ENCODE data around the gene TULP4.

TULP4 gene

GRCh38 chr6:158438226-158438625 is 126.0 kb downstream of the TULP4 start:
- ChIA-PET POLR2A (no interaction called here), CTCF (no interaction called here)
- H3K36me3 ChIP-seq (ENCODE audit: control insufficient read depth in 2 of 2, insufficient read depth in 1 of 2, low read length in 2 of 2): peaks cover 0 to 12% of the 10 kb centered on the region in 2 experiments; a peak in 2 of 3 replicates
- TF ChIP-seq, protein P1, sequence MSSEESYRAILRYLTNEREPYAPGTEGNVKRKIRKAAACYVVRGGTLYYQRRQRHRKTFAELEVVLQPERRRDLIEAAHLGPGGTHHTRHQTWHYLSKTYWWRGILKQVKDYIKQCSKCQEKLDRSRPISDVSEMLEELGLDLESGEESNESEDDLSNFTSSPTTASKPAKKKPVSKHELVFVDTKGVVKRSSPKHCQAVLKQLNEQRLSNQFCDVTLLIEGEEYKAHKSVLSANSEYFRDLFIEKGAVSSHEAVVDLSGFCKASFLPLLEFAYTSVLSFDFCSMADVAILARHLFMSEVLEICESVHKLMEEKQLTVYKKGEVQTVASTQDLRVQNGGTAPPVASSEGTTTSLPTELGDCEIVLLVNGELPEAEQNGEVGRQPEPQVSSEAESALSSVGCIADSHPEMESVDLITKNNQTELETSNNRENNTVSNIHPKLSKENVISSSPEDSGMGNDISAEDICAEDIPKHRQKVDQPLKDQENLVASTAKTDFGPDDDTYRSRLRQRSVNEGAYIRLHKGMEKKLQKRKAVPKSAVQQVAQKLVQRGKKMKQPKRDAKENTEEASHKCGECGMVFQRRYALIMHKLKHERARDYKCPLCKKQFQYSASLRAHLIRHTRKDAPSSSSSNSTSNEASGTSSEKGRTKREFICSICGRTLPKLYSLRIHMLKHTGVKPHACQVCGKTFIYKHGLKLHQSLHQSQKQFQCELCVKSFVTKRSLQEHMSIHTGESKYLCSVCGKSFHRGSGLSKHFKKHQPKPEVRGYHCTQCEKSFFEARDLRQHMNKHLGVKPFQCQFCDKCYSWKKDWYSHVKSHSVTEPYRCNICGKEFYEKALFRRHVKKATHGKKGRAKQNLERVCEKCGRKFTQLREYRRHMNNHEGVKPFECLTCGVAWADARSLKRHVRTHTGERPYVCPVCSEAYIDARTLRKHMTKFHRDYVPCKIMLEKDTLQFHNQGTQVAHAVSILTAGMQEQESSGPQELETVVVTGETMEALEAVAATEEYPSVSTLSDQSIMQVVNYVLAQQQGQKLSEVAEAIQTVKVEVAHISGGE (tag by site-specific recombination; conservative IDR thresholded peaks at IDR 0.05; ENCODE audit: low read depth): no peak
- TF ChIP-seq ZSCAN16 (tag by site-specific recombination; IDR thresholded peaks at IDR 0.05) (no peak), ZNF121 (tag by site-specific recombination; IDR thresholded peaks at IDR 0.05) (no peak)
- H3K4me1 ChIP-seq (ENCODE audit: control insufficient read depth, insufficient read depth, low read length): no peaks in the 10 kb centered on the region
- no peak overlapping the region for H3K27ac ChIP-seq (ENCODE audit: extremely low read depth, low read depth, low read length)
- H3K4me3 ChIP-seq (ENCODE audit: low read depth, low read length): no peak overlapping the region
- no peaks in the 10 kb centered on the region for H3K9me3 ChIP-seq (ENCODE audit: control insufficient read depth, insufficient read depth, low read depth, low read length)

- Histone ChIP-seq H3K36me3 (ENCODE audit: control insufficient read depth in 2 of 2, insufficient read depth in 1 of 2, low read length in 2 of 2) (peaks cover 0 to 12% of the 10 kb centered on the region in 2 experiments; a peak in 2 of 3 replicates), H3K4me1 (ENCODE audit: control insufficient read depth, insufficient read depth, low read length) (no peaks in the 10 kb centered on the region), H3K4me3 (ENCODE audit: low read depth, low read length) (no peak overlapping the region), H3K9me3 (ENCODE audit: control insufficient read depth, insufficient read depth, low read depth, low read length) (no peaks in the 10 kb centered on the region), H3K27ac (ENCODE audit: extremely low read depth, low read depth, low read length) (no peak overlapping the region)
- peak; percentile 68 for TF ChIP-seq EGR2 (tag by site-specific recombination; IDR thresholded peaks at IDR 0.05; ENCODE audit: low read depth)
- no peak for TF ChIP-seq ZNF560 (tag by site-specific recombination; IDR thresholded peaks at IDR 0.05; ENCODE audit: borderline replicate concordance)
- TF ChIP-seq ZFHX2 (tag by site-specific recombination; conservative IDR thresholded peaks at IDR 0.05): peak; percentile 71
- ChIA-PET CTCF (interaction anchor here (1.1 to 2.1 kb wide), 2 partner anchors 9 to 218 kb away, joined by 3 to 5 read pairs; no protein-coding TSS in a partner anchor), POLR2A (no interaction called here)
These were observed 127.0 kb downstream of the TULP4 start for GRCh38 chr6:158439255-158439654.

- H3K9me3 ChIP-seq (ENCODE audit: control insufficient read depth, insufficient read depth, low read depth, low read length): no peaks in the 10 kb centered on the region
- H3K4me1 ChIP-seq (ENCODE audit: control insufficient read depth, insufficient read depth, low read length): no peaks in the 10 kb centered on the region
- H3K36me3 ChIP-seq (ENCODE audit: control insufficient read depth in 2 of 2, insufficient read depth in 1 of 2, low read length in 2 of 2): peaks cover 0 to 5% of the 10 kb centered on the region in 2 experiments; a peak in 2 of 3 replicates
- H3K27ac ChIP-seq (ENCODE audit: extremely low read depth, low read depth, low read length): no peak overlapping the region
- TF ChIP-seq, protein P2, sequence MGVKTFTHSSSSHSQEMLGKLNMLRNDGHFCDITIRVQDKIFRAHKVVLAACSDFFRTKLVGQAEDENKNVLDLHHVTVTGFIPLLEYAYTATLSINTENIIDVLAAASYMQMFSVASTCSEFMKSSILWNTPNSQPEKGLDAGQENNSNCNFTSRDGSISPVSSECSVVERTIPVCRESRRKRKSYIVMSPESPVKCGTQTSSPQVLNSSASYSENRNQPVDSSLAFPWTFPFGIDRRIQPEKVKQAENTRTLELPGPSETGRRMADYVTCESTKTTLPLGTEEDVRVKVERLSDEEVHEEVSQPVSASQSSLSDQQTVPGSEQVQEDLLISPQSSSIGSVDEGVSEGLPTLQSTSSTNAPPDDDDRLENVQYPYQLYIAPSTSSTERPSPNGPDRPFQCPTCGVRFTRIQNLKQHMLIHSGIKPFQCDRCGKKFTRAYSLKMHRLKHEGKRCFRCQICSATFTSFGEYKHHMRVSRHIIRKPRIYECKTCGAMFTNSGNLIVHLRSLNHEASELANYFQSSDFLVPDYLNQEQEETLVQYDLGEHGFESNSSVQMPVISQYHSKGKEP (tag by site-specific recombination; IDR thresholded peaks at IDR 0.05): no peak
- TF ChIP-seq EGR2 (tag by site-specific recombination; IDR thresholded peaks at IDR 0.05; ENCODE audit: low read depth) (no peak), IKZF3 (tag by site-specific recombination; IDR thresholded peaks at IDR 0.05) (no peak), ZNF175 (tag by site-specific recombination; IDR thresholded peaks at IDR 0.05) (no peak)
- H3K4me3 ChIP-seq (ENCODE audit: low read depth, low read length): no peak overlapping the region
- CTCF ChIA-PET: no interaction called here
- POLR2A ChIA-PET: no interaction called here
These were observed 129.5 kb downstream of the TULP4 start for GRCh38 chr6:158441716-158442215.

- Histone ChIP-seq H3K4me3 (ENCODE audit: low read depth, low read length) (no peak overlapping the region), H3K27ac (ENCODE audit: extremely low read depth, low read depth, low read length) (no peak overlapping the region), H3K9me3 (ENCODE audit: control insufficient read depth, insufficient read depth, low read depth, low read length) (no peaks in the 10 kb centered on the region), H3K4me1 (ENCODE audit: control insufficient read depth, insufficient read depth, low read length) (no peaks in the 10 kb centered on the region), H3K36me3 (ENCODE audit: control insufficient read depth in 2 of 2, insufficient read depth in 1 of 2, low read length in 2 of 2) (peaks cover 0 to 5% of the 10 kb centered on the region in 2 experiments; a peak in 2 of 3 replicates)
- POLR2A ChIA-PET: no interaction called here
- CTCF ChIA-PET: interaction anchor here (0.6 kb wide), 1 partner anchor 18 kb away, joined by 3 read pairs; no protein-coding TSS in a partner anchor
- TF ChIP-seq IKZF3 (tag by site-specific recombination; IDR thresholded peaks at IDR 0.05) (no peak), ZNF600 (tag by site-specific recombination; IDR thresholded peaks at IDR 0.05) (no peak), SP7 (tag by site-specific recombination; IDR thresholded peaks at IDR 0.05) (no peak), ZNF266 (tag by site-specific recombination; IDR thresholded peaks at IDR 0.05; ENCODE audit: low read depth) (no peak), ZNF37A (tag by site-specific recombination; IDR thresholded peaks at IDR 0.05) (no peak), ZNF610 (tag by site-specific recombination; IDR thresholded peaks at IDR 0.05; ENCODE audit: borderline replicate concordance) (no peak), ZFP41 (tag by site-specific recombination; IDR thresholded peaks at IDR 0.05; ENCODE audit: borderline replicate concordance) (no peak), ZNF202 (tag by site-specific recombination; IDR thresholded peaks at IDR 0.05; ENCODE audit: borderline replicate concordance) (no peak)
- TF ChIP-seq, protein P3, sequence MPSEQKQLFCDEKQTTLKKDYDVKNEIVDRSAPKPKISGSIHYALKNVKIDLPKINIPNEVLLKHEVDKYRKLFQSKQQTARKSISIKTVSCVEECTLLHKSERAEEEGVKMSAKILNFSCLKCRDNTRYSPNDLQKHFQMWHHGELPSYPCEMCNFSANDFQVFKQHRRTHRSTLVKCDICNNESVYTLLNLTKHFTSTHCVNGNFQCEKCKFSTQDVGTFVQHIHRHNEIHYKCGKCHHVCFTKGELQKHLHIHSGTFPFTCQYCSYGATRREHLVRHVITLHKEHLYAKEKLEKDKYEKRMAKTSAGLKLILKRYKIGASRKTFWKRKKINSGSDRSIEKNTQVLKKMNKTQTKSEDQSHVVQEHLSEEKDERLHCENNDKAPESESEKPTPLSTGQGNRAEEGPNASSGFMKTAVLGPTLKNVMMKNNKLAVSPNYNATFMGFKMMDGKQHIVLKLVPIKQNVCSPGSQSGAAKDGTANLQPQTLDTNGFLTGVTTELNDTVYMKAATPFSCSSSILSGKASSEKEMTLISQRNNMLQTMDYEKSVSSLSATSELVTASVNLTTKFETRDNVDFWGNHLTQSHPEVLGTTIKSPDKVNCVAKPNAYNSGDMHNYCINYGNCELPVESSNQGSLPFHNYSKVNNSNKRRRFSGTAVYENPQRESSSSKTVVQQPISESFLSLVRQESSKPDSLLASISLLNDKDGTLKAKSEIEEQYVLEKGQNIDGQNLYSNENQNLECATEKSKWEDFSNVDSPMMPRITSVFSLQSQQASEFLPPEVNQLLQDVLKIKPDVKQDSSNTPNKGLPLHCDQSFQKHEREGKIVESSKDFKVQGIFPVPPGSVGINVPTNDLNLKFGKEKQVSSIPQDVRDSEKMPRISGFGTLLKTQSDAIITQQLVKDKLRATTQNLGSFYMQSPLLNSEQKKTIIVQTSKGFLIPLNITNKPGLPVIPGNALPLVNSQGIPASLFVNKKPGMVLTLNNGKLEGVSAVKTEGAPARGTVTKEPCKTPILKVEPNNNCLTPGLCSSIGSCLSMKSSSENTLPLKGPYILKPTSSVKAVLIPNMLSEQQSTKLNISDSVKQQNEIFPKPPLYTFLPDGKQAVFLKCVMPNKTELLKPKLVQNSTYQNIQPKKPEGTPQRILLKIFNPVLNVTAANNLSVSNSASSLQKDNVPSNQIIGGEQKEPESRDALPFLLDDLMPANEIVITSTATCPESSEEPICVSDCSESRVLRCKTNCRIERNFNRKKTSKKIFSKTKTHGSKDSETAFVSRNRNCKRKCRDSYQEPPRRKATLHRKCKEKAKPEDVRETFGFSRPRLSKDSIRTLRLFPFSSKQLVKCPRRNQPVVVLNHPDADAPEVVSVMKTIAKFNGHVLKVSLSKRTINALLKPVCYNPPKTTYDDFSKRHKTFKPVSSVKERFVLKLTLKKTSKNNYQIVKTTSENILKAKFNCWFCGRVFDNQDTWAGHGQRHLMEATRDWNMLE (tag by site-specific recombination; conservative IDR thresholded peaks at IDR 0.05; ENCODE audit: low read depth): no peak
These were observed 130.0 kb downstream of the TULP4 start for GRCh38 chr6:158442306-158442705.

Data from HEK293 (cell line).